ENCODE measurements around the gene RRM2.

- TF ChIP-seq POLR2A (IDR thresholded peaks at IDR 0.05), result no peak
- no peak for TF ChIP-seq POLR2AphosphoS5 (IDR thresholded peaks at IDR 0.05)
- no peak for TF ChIP-seq EP300 (IDR thresholded peaks at IDR 0.05)
- TF ChIP-seq CTCF (IDR thresholded peaks at IDR 0.05), result no peak
Measured at GRCh38 chr2:10120877-10121574, 1.5 kb upstream of the RRM2 start.

Measured in upper lobe of left lung (tissue), 4 donors.